Inflammatory macrophage treated with lipopolysaccharide for 4 hours (primary cell): ENCODE results near the gene MEX3A.

Experiments used
- DNase-seq: peaks from one replicate; pipeline ENCODE4 v3.0.0-alpha.2; 2020

Gene MEX3A

GRCh38 chr1:156101880-156102279 is 19.6 kb upstream of the MEX3A start:
- DNase-seq: no peak

DNA sequence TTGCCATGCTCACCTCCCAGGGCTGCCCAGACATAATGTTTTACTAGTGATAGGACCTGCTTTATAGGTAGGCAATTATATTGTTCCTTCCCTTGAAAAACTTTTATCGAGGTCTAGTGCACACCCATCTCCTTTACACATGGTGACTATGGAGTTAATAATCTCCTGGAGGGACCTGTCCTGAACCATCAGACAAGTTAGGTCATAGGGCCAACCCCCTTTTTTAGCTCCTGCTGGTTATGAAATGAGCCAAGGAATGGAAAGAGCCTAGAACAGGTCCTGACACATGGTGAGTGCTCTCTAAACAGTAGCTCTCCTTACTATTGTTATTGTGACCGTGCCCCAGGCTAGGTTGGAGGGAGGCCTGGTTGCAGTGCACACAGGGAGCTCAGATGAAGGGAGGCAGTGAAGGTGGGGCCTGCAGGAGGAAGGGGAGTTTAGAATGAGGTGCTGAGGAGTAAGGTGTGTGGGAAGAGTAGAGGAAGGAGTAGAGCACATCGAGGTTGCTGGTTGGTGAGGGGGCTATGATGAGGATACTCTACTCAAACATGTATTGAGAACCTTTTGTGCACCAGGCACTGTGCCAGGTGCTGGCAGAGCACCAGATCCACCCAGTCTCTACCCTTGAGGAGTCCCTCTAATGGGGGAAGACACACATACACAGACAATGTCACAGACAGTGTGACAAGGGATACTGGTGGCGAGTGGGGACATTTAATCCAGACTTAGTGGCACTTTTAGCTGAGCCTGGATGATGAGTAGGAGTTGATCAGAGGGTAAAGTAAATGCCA is 18.1 kb upstream of the MEX3A start:
- DNase-seq: no peak

DNA sequence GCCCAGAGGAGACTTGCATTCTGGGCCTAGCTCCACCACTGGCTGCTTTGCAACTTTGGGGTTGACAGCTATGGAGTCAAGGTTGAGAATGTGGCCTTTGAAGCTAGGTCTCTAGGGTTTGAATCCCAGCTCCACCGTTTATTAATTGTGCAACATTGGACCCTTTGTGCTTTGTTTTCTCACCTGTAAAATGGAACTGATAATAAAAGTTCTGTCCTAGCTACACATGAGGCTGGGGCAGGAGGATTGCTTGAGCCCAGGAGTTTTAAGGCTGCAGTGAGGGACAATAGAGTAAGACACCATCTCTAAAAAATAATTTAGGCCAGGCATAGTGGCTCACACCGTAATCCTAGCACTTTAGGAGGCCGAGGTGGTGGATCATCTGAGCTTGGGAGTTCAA is 17.0 kb upstream of the MEX3A start:
- no peak for DNase-seq

GRCh38 chr1:156098784-156099183 is 16.5 kb upstream of the MEX3A start:
- DNase-seq: no peak

DNA sequence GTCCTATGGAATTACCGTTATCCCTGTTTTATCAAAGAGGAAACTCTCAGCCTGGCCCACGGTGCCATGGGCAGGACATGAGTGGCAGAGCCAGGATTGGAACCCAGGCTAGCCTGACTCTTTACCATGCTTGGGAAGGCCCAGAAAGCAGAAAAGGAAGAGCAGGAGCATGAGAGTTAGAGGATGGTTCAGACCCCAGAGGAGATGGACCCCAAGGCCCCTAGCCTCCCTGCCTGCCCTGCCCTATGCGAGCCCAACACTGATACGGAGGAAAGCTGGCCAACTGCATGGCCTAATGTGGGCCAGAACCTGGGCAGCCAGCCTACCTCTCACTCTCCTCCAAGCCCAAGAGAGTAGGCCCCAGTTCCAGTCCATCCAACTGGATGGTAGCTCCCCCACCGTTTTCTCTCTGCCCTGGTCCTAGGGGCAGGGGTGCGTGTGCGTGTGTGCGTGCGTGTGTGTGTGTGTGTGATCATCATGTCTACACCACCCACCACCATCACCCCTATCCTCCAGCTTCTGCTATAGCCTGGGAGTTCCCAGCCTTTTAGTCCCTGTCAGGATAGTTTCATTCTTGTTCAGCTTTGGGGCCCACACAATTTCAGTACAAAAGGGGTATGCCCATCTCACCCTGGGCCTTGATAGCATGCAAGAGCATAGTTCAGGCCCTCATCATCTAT is 15.4 kb upstream of the MEX3A start:
- DNase-seq: peak; percentile 61

DNA sequence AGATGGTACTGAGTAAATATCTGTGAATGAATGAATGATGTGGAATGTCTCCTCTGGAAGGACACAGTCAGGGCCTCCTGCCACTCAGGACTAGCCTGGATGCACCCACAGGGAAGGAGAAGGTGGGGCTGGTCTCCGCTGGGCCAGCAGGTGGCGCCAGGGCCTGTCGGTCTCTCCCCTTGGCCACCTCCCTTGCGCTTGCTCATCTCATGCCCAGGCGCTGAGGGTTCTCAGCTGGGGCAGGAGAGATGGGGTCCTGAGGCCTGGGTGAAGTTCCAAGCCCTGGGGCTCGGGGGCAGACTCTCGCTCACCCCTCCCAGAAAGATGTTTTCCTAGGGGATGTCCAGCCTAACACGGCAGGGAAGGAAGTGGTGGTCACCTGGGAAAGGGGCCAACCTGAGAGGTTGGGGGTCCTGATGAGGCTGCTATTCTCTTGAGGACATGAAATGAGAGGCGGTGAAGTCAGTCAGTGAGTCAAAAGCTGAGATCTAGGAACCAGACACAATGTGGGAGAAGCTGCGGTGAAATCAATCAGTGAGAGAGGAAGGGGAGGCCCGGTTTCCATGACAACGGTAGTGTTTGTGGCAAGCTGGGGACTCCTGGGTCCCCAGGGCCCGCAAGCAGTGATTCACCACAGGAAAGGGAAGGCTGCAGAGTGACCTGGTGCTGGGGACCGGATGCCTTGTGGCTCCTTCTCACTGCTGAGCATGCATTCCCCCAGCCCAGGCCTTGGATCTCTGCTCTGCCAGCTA is 14.6 kb upstream of the MEX3A start:
- DNase-seq: peak; percentile 82

DNA sequence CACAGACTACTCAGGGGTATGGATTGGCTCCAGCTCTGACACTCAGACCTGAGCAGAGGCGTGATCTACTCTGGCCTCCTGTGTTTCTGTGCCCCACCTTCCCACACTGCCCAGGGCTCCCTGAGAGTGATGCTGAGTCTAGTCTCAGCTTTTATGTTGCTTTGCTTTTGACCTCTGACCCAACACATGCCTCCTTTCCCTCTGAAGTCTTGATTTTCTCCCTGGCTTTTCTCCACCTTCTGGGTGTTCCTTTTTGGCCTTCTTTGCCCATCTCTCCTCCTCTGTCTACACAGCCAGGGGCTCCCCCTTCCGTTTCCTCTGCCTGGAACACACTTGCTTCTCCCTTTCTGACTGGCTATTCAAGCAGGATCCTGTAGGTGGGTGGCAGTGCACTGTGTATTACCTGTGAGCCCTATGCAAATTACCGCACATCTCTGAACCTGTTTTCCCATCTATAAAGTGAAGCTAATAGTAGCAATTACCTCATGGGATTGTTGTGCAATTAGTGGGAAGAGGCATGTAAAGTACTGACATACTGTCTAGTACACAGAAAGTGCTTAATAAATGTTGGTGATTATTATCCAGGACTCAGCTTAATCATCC is 13.7 kb upstream of the MEX3A start:
- DNase-seq: peak; percentile 60

DNA sequence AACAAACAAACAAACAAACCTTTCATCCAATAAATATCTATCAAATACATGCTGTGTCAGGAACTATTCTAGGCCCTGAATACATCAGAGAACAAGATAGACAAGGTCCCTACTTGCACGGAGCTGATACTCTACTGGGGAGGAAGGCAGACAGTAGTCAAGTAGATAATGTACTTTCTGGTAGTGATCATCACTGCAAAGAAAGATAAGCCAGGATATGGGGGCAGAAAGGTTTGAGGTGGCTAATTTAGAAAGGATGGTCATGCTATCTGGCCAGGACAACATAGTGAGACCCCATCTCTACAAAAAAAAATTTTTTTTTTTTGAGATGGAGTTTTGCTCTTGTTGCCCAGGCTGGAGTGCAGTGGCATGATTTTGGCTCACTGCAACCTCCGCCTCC is 9.3 kb upstream of the MEX3A start:
- no peak for DNase-seq

DNA sequence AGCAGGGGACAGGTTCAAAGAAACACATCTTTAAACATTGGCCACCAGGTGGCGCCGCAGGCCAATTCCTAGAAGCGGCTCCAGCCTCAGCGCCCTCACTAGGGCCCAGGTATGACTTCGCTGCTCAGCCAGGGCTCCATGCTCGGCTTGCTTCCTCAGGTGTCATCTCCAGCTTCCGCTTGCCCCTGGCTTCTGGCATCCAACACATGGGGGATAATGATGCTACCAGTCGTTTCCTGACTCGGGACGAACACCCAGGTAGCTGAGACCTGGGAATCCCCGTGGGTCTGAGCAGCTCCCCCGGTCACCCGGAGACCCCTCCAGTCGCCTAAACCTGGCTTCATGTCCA is 8.5 kb upstream of the MEX3A start:
- peak; percentile 73 for DNase-seq

DNA sequence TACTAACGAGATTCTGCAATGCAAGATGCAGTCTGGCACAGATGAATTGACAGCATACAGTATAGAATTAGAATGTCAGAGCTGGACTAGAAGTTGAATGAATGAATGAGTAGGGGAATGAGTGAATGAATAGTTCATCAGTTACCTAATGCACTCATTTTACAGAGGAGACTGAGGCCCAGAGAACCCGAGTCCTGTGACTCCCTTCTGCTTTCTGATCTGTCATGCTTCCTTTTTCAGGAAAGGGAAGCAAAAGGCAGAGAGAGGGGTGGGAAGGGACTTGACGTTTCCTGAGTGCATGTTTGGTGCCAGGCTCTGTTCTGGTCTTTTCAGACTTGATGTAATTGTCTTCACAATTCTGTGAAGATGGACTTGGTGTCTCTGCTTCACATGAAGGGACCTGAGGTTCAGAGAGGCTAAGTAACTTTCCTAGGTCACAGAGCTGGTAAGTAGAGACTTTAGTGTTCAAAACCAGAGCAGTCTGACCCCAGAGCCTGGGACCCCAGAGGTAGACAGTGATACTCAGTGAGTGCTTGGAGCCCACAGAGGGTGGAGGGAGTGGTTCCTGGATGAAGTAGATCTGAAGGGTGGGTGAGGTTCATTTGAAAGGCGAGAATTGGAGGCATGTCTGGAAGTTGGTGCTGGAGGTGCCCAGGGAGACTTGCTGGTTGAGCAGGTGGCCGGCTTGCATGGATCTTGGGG is 8.0 kb upstream of the MEX3A start:
- DNase-seq: peak; percentile 90

GRCh38 chr1:156089704-156090103 is 7.4 kb upstream of the MEX3A start:
- DNase-seq: no peak

- no peak for DNase-seq
These were observed 4.0 kb upstream of the MEX3A start for GRCh38 chr1:156086256-156086662.

- peak; percentile 25 for DNase-seq
These were observed 1.8 kb upstream of the MEX3A start for GRCh38 chr1:156083800-156084790.

DNA sequence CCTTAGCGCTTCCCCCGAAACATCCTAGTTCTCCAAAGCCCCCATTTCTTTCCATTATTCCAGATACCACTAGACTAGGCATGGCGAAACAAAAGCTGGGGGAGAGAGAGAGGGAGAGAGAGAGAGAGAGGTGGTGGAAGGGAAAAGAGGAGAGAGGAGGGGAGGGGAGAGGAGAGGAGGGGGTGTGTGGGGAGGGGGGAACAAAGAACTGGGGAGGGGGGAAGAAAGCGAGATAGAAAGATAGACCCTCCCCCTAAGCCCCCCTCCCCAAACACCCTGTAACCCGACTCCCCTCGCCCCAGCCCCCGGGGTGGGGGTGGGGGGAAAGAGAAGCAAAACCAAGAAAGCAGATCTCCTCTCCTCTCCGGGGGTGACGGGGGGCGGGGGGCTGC is 352 bp downstream of the MEX3A start:
- DNase-seq: no peak

DNA sequence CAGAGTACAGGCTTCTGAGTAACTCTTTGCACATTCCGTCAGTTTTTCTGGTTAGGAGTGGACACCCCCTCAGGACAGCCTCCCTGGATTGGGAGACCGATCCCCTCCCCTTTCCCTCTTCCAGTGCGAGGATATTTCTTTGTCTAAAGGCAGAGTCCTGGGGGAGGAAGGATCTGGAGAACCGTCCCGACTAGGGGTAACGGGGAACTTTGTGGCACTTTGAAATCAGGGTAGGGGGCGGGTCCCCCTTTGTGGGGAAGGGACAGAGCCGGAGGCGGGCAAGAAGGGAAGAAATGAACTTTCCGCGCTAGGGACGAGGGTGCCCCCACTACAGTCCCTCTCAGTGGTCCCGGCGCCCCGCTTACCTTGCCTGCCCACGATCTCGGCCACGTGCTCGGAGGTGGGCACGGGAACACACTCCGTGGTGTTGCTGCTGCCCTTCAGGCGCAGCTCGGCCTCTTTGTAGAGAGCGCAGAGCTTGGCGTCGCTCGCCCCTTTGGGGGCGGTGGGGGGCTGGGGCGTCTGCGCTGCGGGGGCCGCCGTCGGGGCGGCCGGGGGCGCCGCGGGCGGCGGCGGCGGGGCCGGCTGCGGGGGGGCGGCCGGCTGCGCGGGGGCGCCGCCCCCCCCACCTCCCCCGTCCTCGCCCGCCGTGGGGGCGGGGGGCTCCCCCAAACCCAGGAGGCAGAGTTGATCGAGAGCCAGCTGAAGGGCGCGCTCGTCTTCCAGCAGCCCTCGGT is 917 bp downstream of the MEX3A start:
- no peak for DNase-seq

GRCh38 chr1:156080863-156081179 is 1.4 kb downstream of the MEX3A start:
- DNase-seq: no peak

- DNase-seq: no peak
These were observed 1.9 kb downstream of the MEX3A start for GRCh38 chr1:156080241-156080862.

GRCh38 chr1:156079762-156080161 is 2.5 kb downstream of the MEX3A start:
- DNase-seq: no peak

DNA sequence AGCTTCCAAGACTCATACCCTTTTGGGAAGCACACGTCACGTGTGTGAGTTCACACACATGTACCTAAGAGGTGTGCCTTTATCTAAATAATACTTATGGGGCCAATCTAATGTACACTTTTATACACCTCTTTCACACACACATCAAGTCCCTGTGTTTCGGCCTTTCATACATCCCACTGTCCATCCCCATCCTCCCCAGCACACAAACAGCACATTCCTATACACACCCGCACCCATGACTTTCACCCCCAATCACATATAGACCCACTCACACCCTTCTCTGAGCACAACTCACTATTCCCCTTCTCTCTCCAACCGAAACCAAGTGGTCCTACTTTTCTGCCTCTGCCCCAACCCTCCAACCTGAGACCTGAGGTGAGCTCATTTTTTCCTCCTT is 3.5 kb downstream of the MEX3A start:
- DNase-seq: no peak

DNA sequence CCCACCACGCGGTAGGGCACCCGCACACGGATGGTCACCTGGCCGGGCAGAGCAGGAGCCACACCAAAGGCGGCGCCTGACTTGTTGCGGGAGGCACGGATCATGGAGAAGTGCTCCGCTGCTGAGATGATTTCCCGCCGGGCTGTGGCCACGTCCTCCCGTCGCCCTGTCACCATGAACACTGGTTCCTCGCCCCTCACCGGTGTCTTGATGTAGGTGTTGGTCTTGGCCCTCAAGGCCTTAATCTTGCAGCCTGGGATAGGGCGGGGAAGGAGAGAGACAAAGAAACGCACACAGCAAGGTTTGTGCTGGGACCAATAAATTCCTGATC is 4.9 kb downstream of the MEX3A start:
- DNase-seq: no peak
